Stimulated activated CD4-positive, alpha-beta T cell treated with anti-CD3 and anti-CD28 coated beads, Interleukin-1b, Interleukin-23, amount 100 ng/mL, for 48 hours (primary cell): ENCODE measurements around the gene PHOX2B.

Experiments used
- DNase-seq: peaks from one replicate; pipeline ENCODE4 v3.0.0-alpha.2; 2020

The PHOX2B gene

DNA sequence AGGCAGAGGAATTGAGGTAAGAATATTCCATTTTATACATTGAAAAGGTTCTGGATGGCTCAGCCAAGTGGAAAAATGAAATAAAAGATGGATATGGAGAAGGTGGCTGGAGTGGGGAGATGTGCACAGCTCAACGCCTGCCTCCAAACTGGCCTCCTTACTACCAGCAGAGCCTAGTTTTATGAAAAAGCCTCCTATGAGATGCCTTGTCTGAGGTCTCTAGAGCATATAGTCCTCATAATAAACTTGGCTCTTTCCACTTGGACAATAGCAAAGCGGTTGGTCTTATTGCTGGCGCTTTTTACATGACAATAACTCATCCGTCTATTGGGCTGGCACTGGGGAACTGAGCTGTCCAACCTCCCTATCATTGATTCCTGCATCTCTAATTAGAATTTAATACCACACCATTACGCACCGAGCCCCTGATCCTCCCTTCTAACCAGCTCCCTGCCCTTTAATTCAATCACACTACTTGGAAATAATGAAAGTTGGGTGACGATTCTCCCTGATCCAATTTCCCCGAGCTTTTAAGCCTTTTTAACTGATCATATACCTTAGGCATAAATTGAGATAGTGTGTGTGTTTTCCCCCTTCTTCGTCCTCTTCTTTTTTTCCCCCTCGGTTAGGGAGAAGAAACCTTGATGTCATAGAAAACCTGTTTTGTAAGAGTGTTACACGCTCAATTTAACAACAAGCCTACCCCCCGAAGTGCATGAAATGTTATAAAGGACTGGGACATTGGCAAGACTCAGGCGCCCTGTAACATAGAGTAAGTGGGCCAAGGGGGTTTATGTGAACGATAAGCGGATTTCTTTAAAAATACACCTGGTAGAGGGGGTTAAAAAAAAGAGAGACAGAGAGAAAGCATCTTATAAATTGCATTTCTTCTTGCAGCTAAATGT, at the start of gene PHOX2B:
TSS of gene PHOX2B (minus strand) at position 155 of the 905 bp plus-strand sequence. CDS start at position 40, 115 bp downstream.
- DNase-seq = no peak

DNA sequence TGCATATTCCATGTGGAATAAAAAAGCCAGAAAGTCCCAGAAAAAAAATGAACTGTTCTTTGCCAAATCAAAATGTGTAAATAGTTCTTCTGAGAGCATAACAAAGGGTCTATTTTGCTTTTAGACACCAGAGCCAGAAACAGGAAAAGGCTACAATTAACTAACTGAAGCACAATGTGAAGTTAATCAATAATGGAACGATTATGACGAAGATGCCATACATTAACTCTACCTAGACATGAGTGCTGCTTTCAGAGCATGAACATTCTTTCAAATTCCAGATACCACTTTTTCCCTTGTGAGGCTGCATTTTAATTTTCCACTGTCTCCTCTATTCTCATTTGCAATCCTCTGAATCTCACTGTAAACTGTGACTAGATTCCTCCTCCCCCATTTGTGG, 48.7 kb upstream of the PHOX2B start:
- no peak for DNase-seq

DNA sequence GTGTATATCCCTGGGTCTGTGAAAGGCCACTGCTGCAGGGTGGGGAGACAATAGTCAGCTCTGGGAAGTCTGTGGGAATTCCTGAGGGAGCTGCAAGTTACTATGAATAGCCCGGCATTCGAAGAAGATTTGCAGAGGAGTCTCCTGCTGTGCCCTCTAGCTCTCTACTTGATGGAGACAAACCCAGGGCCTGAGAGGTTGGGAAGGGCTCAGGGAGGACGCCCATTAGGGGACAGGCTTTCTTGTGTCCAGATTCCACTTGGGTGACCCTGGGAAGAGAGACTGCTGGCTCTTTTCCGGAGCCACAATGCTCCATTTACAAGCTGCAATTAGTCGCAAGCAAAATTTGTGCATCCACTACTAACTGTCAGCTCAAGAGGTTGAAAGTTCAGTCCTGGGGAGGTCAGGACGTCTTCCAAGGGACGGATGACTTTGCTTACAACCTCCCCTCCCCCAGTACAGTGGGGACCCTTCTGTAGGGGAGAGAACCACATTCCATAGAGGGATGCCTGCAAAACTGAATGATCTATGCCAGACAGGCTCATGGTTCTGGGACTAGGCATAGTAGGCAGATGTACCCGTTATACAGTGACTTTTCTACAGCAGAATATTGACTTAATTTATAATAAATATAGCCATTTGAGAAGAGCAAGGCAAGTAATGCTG, 48.2 kb upstream of the PHOX2B start:
- DNase-seq = no peak

DNA sequence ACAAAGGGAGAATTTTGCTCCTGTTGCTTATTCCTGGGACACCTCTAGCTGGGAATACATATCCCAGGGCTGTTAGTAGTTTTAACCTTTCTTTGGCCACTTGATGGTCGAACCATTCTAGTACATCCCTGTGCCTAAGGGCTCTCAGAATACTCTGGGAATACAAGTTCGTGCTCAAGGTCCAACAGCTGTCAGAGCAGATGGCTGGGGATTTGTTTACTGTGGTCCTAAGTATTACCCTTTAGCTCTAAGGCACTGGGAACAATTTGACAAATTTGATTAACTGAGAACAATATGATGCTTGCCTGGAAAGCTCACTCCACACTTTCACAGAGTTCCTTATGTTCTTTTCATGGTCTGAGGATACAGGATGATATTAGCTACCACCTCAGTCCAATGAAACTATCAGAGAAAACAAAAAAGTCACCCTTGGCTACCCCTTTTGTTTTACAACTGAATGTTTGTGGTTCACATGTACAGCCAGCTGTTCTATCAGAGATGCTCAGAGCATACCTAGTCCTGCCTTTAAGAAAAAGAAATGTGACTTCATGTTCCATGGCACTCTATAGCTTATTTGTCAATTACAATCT, 47.4 kb upstream of the PHOX2B start:
- DNase-seq = no peak

DNA sequence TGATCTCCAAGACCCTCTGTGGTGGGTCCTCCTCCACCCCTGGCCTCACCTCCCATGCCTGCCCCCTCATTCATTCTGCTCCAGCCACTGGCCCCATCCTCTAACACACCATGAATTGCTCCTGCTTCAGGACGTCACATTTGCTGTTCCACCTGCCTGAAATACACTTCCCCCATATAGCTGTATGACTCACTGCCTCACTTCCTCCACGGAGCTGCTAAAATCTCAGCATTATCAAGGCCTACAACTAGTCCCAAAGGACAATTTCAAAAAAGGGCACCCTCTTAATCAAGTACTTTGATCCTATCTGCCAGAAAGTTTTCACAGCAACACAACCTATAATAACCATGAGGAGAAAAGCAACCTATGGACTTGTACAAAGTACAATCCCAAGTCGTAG, 43.6 kb upstream of the PHOX2B start:
- DNase-seq = no peak

DNA sequence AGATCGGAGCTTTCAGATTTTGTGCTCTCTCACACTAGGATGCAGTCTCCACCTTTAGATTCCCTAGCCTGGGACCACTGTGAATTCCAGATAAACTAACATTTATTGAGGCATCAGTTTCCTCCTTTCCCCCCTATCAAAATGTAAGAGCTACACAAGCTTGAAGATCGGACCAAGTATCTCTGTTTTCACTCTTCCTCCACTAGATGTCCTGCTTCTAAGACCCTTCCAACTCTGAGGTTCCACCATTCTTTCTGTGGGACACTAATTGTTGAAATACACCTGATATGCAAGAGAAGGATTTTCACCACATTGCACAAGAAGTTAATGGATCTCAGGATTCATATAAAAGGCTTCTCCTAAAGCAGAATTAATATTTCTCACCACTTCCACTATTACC, 43.0 kb upstream of the PHOX2B start:
- no peak for DNase-seq

DNA sequence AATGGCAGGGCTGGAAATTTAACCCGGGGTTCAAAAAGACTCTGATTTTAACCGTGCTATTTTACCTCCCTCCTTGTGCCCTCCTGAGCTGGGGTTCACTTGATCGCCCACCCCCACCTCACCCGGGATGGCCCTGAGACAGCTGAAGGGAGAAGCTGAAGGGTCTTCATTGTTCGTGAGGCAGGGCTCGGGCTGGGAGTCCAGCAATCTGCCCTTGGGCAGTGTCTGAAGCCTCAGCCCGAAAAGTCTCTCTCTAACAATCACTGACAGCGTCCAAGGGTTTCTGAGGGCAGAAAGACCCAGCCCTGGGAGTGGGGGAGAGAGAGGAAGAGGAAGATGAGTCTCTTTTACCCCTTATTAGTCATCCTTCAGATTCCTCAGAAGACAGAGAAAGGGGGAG, 39.4 kb upstream of the PHOX2B start:
- no peak for DNase-seq

DNA sequence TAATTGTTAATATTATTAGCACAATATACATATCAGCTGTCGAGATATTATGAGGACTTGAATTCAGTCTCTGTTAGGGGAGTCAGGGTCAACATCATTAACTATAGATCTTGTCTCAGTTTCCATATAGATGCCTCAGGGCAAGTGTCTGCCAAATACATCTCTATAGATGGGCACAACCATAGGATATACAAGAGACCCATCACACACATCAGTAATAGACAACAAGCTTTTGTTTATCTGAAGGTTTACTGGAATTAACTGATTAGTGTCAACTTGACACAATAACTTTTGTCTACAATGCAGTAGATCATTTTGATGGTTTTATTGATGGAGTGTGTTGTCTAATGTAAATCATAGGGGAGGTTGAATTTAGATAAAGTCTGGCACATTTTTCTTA, 37.1 kb upstream of the PHOX2B start:
- no peak for DNase-seq

DNA sequence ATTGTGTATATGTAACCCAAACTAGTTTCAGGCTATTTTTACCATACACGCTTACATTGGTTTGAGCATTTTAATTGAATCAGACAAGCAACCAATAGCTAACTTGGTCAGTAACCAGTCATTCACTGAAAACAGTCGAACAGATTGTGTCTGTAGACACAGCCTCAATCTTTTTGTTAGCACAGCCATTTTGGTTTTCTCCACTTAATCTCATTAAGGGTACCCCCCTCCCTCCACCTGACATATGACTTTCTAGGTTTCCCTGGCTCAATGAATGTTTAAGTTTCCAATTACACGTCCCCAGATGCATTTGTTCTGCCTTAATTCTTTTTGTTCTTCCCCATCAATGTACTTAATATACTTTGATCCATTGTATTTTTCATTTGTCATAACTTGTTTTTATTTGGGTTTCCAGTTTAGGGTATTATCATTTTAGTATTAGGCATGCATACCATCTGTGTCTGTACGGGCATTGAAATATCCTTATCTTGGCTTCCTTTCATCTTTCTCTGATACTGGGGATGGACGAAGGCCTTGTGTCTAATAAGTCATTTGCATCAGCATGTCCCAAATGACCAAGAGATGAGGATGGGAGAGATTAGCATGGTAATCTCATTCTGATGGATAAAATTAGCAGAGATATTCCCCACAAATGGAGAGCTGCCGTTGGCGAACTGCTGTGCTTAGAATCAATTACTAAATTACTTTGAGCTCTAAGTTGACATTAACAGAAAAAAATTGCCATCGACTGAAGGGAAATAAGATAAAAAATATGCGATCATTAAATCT, 35.9 kb upstream of the PHOX2B start:
- no peak for DNase-seq

DNA sequence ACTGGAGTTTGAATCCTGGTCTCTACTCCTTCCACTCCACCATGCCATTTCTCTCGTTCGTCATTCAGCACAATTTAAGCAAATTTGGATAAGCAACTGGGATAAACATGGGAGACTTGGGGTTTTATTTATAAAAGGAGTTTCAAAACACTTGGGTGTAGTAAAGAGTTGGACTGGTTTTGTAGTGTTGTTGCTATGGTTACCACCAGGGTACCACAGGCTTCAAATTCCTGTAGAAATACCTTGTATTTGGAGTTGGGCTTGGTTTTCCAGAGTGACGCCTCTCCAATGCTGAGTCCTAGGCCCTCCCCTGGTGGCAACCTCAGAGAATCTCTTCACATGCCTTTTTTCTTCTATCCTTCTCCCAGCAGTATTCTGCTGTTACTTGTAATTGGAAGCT, 27.9 kb upstream of the PHOX2B start:
- no peak for DNase-seq

DNA sequence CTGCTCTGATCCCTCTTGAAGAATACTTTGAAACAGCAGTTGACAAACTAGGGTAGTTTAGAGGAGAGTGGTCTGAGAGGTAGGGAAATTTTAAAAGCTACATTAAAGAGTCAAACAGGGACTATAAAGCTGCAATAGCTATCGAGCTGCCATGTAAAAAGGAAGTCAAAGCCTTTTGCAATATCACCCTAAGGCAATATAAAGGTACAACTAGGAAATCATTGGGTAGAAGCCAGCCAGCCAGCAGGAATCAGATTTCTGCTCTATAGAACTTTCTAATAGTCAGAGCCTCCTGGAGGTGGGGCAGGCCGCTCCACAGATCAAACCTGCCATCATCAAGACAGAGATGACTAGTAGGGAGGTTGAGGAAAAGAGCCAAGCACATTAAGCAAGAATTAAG, 15.2 kb upstream of the PHOX2B start:
- DNase-seq = no peak

DNA sequence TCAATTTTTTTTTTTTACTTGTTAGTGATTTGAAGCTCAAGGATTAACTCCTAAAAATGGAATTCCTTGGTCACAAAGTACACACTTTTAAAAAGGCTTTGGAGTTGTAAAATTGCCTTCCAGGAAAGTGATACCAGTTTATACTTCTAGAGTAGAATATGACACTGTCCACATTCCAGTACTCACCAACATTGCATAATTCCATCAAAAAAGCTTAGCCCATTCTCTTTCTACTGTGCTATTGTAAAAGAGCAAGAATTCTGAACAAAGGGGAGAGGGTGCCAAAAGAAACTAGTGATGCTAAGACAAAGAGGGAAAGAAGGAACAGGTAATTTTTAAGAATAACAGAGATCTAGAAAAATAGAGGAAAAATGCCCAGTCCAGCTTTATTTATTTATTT, 10.4 kb upstream of the PHOX2B start:
- no peak for DNase-seq

DNA sequence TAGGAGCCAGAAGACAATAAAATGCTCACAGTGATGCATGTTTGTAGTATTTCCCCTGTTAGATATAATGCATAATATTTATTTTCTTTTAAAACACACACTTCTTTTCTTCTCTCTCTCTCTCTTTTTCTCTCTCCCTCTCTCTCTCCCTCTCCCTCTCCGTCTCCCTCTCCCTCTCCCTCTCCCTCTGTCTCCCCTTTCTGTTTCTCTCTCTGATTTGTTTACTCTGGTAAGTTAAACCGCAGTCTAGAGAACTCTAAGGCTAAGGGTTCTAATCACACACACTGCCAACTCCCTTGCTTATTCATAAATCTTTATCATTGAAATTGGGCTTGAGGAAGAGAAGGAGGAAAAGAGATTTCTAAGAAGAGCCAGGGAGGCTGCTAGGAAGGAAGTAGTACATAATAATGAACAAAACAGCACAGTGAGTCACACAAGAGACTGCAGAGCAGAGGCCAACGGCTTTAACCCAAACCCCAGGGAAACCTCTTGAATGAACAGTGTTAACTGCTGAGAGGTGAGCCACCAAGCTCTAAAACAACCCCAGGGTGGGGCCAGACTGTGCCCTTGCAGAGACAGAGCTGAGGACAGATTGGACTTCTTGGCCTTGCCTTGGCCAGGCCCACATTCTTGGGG, 9.1 kb upstream of the PHOX2B start:
- no peak for DNase-seq

DNA sequence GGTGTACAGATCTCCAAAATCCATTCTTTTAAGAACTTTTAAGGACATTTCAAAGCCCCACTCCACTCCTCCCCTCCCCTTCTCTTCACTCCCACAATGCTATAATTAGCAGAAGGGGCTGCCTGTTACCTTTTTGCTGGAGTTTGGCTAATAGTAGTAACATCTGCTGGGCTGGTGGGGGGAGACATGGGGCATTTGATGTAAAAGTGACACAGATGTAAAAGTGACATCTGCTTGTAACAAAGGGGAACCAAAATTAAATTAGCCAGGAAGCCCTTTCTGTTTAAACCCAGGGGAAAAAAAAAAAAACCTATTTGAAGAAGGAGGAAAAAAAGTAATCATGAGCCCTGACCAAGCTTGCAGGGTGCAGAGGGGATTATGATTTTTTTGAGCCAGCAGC, 5.4 kb upstream of the PHOX2B start:
- DNase-seq = no peak

DNA sequence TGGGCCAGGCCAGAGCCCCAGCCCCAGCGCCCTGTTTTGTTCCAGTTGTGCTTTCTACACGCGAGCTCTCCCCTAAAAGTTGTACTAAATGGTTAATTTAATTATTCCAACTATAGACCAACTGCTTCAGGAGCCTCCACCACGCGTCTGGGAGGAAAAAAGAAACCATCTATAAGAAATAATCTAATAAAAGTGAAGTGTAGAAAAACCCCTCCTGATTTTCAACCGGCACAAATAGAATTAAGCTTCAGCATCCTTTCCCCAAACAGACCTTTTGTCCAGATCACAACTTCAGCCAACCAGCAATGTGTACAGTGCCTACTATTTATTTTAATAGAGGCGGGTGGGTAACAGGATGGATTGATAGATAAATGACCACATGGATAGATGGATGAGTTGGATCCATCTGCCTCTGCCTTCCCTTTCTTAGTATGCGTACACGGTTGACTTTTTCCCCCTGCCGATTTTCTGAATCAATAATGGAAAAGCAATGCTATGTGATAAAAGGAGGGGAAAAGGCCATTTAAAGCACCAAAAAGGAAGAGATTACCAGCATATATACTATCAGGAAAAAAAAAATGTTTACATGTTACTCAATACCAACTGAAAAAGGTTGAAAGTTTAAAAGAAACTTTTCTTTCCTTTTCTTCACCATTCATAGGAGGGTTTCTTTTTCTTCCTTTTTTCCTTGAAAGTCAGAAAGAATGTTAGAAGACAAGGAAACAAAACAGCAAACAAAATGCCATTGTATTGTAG, 3.7 kb upstream of the PHOX2B start:
- no peak for DNase-seq

DNA sequence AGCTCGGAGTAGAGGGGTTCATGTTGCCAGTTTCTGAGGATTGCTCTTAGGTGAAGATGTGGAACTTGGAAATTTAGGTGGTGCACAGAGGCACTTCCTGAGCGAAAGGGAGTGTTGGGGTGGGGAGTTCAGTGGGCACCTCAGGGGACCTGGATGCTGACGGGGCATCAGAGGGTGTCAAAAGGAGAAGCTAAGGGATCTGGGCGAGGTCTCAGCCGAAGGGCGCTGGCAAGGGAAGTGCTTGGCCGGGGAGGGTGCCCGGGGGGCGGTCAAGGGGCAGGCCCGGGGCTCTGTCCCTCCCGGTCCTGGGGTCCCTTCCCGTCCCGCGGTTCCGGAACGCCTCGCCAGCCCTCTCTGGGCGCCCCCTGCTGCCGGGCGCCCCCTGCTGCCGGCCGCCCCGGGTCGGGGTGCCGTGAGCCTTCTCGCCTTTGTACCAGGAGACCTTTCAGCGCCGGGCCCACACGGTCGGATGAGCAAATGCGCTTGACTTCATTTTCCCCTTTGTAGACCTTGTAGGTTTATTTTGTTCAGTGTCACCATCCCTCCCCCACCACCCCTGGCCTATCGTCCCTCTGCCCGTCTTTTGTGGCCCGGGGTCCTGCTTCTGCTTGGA, 3.0 kb upstream of the PHOX2B start:
- DNase-seq = no peak

DNA sequence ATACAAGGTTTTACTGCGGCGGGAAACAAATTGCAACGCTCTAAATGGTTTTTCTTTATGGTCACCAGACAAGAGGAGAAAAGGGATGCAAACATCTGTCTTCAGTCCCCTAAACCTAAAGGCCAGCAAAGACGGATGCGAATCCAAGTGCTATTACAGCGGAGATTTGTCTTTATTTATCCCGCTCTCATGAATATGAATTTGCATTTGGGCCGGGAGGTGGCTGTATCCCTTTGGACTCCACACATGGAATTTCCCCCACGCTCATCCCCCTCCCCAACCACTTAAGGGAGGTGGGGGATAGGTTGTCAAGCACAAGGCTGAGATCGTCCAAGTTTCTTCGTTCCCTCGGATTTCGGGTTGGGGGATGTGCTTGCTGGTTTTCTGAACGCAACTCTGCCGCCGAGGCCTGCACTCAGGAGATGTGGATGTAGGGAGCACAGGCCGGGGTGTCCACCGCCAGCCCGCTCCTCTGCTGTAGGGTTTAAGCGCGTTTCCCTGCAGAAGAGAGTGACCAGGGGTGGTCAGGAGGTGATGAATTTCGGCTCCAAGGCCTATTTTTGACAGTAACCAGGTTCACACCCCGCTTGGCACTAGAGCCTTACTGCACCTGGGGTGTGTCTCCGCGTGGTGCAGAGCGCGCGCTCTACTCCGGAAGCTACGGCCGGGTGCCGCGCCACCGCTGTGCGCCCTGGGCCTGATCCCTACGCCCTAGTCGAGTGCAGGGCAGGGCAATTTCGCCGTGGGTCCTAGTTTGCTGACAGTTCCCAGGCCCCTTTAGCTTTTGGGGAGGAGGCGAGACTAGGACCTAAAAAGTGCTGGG, 2.3 kb upstream of the PHOX2B start:
- no peak for DNase-seq

DNA sequence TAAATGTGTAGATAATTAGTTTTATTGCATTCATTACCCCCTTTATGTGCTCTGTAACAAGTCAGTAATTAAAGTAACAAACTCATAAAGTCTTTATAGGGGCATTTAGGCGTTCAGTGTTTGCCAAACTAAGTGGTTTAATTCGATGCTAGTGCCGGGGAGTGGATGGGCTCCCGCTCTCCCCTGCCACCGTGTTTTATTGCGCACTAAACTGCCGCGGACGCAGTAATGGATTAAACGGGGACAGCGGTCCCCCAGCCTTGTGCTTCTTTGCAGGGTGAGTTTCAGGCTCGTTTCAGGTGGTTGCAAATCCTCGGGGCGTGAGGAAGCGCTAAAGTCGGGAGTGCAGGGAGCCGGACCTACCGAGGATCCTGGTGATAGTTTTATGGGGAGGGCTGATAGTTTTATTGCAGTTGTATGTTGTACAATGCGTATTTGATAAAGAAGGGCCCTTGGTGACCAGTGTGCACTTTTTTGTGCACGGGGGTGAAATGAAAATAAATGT, 1.6 kb upstream of the PHOX2B start:
- no peak for DNase-seq

DNA sequence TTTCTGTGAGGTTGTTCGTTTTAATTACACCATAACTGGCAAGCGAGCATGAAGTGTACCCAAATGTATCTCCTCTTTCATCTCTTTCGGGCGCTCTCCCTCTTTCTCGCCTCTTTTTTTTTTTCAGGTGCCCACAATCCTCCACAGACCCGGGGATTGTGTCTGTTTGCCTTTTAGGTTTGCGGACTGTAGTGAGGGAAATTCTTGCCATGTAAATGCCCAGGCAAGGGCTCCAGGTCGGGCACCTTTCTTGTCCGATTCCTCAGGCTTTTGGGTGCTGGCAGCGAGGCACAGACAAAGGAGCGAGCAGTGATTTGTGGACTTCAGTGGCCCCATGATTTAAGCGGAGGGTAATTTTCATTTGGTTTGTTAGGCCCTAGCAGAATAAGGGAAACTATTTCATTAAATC, 1.1 kb upstream of the PHOX2B start:
- no peak for DNase-seq

DNA sequence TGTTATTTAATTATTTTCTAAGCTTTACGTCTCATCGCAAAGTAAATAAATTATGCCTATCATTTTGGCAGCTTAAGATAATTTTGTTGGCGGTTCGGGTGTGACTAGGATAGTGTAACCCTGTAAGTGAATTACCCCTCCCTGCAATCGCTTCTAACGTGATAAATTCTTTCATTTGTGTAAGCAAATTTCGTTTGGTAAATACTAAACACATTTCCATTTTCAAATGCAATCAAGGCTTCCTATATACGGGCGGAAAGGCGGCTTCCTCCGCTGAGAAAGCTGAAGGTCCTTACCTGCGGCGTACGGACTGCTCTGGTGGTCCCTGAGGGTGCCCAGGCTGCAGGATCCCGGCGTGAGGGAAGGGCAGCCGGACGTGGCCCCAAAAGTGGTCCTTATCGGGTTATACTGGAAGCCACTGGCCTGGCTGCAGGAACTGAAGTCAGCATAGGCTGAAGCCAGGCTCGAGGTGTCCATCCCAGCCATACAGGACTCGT, 403 bp downstream of the PHOX2B start:
- DNase-seq = no peak
